ENCODE results near the gene ZDHHC11B.

DNA sequence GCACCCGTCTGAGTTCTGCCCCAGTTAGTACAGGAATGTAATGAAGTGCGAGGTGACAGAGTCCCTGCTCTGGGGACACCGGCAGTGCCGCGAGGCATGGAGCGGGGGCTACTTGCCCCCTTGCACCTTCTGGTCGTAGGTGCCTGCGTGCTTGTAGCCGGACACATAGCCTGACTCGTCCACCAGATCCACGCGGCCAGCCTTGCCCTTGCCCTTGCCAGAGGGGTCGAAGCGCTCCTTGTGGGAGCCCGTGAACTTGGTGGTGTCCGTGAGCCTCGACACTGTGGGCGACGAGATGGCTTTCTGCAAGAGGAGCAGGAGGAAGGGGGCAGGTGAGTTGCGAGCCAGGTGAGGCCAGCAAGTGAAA lies 119.6 kb downstream of the ZDHHC11B start:
- no peak for TF ChIP-seq POLR2AphosphoS5 (IDR thresholded peaks at IDR 0.05; ENCODE audit: low read depth)
- TF ChIP-seq, protein P1, sequence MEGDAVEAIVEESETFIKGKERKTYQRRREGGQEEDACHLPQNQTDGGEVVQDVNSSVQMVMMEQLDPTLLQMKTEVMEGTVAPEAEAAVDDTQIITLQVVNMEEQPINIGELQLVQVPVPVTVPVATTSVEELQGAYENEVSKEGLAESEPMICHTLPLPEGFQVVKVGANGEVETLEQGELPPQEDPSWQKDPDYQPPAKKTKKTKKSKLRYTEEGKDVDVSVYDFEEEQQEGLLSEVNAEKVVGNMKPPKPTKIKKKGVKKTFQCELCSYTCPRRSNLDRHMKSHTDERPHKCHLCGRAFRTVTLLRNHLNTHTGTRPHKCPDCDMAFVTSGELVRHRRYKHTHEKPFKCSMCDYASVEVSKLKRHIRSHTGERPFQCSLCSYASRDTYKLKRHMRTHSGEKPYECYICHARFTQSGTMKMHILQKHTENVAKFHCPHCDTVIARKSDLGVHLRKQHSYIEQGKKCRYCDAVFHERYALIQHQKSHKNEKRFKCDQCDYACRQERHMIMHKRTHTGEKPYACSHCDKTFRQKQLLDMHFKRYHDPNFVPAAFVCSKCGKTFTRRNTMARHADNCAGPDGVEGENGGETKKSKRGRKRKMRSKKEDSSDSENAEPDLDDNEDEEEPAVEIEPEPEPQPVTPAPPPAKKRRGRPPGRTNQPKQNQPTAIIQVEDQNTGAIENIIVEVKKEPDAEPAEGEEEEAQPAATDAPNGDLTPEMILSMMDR (IDR thresholded peaks at IDR 0.05; ENCODE audit: insufficient read depth, low read length) = no peak
- no peak for TF ChIP-seq SPI1 (IDR thresholded peaks at IDR 0.05; ENCODE audit: borderline replicate concordance, low read depth)
- TF ChIP-seq, protein P2, sequence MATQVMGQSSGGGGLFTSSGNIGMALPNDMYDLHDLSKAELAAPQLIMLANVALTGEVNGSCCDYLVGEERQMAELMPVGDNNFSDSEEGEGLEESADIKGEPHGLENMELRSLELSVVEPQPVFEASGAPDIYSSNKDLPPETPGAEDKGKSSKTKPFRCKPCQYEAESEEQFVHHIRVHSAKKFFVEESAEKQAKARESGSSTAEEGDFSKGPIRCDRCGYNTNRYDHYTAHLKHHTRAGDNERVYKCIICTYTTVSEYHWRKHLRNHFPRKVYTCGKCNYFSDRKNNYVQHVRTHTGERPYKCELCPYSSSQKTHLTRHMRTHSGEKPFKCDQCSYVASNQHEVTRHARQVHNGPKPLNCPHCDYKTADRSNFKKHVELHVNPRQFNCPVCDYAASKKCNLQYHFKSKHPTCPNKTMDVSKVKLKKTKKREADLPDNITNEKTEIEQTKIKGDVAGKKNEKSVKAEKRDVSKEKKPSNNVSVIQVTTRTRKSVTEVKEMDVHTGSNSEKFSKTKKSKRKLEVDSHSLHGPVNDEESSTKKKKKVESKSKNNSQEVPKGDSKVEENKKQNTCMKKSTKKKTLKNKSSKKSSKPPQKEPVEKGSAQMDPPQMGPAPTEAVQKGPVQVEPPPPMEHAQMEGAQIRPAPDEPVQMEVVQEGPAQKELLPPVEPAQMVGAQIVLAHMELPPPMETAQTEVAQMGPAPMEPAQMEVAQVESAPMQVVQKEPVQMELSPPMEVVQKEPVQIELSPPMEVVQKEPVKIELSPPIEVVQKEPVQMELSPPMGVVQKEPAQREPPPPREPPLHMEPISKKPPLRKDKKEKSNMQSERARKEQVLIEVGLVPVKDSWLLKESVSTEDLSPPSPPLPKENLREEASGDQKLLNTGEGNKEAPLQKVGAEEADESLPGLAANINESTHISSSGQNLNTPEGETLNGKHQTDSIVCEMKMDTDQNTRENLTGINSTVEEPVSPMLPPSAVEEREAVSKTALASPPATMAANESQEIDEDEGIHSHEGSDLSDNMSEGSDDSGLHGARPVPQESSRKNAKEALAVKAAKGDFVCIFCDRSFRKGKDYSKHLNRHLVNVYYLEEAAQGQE (IDR thresholded peaks at IDR 0.05; ENCODE audit: insufficient replicate concordance, low read depth) = no peak
